ENCODE data around the gene PCBP1.
"Not testable (repeated sequence)": the region's sequence is repeated elsewhere in the genome, so short reads cannot be mapped to it uniquely, and the experiment has no call there.

The PCBP1 gene

GRCh38 chr2:70081221-70081620 lies 6.1 kb upstream of the PCBP1 start:
- DNase-seq (ENCODE audit: low read depth in 2 of 2) = no peak

DNA sequence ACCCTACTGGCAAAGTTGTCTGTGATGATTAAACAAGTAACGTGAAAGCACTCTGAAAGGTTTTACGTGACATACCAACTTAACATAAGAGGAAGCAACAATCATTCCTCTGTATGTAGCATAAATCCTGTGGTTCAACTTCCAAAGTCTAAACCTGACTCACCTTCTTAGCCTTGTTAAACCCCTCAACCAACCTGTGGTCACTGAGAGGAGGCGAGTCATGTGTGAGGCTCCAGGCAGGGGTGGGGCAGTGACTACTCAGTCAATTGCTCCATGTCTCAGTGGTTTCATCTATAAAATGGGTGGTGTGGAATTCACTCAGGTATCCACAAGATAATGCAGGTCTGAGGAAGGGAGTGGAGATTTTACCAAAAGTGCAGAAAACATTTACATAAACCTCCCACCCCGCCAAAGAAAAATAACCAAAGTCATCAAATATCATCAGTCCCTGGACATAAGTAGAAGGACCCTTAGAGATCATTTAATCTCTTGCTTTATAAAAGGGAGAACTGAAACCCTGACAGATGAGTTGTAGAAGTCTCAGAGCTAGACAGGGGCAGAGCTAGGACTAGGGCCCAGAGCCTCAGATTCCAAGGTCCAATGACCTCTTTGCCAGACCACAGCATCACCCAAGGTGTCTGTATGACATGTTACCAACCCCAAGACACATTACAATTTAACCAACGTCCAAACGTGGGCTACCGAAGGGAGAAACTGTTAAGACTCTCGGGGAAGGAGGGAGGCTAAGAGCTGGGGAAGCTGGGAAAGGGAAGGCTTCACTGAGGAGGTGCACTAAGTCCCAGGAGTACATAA lies 3.7 kb upstream of the PCBP1 start:
- DNase-seq (ENCODE audit: low read depth in 2 of 2) = no peak

GRCh38 chr2:70084973-70085710 lies 2.1 kb upstream of the PCBP1 start:
- peak in 1 of 2 donors; percentile 59 for DNase-seq (ENCODE audit: low read depth in 2 of 2)

GRCh38 chr2:70085711-70086277 lies 1.5 kb upstream of the PCBP1 start:
- no peak for DNase-seq (ENCODE audit: low read depth in 2 of 2)

GRCh38 chr2:70086278-70086837 lies 919 bp upstream of the PCBP1 start:
- DNase-seq (ENCODE audit: low read depth in 2 of 2) = peak; percentile 55 to 61

DNA sequence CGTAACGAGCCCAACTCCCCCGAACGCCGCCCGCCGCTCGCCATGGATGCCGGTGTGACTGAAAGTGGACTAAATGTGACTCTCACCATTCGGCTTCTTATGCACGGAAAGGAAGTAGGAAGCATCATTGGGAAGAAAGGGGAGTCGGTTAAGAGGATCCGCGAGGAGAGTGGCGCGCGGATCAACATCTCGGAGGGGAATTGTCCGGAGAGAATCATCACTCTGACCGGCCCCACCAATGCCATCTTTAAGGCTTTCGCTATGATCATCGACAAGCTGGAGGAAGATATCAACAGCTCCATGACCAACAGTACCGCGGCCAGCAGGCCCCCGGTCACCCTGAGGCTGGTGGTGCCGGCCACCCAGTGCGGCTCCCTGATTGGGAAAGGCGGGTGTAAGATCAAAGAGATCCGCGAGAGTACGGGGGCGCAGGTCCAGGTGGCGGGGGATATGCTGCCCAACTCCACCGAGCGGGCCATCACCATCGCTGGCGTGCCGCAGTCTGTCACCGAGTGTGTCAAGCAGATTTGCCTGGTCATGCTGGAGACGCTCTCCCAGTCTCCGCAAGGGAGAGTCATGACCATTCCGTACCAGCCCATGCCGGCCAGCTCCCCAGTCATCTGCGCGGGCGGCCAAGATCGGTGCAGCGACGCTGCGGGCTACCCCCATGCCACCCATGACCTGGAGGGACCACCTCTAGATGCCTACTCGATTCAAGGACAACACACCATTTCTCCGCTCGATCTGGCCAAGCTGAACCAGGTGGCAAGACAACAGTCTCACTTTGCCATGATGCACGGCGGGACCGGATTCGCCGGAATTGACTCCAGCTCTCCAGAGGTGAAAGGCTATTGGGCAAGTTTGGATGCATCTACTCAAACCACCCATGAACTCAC lies 673 bp downstream of the PCBP1 start:
- no peak for DNase-seq (ENCODE audit: low read depth in 2 of 2)

DNA sequence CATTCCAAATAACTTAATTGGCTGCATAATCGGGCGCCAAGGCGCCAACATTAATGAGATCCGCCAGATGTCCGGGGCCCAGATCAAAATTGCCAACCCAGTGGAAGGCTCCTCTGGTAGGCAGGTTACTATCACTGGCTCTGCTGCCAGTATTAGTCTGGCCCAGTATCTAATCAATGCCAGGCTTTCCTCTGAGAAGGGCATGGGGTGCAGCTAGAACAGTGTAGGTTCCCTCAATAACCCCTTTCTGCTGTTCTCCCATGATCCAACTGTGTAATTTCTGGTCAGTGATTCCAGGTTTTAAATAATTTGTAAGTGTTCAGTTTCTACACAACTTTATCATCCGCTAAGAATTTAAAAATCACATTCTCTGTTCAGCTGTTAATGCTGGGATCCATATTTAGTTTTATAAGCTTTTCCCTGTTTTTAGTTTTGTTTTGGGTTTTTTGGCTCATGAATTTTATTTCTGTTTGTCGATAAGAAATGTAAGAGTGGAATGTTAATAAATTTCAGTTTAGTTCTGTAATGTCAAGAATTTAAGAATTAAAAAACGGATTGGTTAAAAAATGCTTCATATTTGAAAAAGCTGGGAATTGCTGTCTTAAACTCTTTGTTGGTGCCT lies 1.4 kb downstream of the PCBP1 start:
- no peak for DNase-seq (ENCODE audit: low read depth in 2 of 2)

DNA sequence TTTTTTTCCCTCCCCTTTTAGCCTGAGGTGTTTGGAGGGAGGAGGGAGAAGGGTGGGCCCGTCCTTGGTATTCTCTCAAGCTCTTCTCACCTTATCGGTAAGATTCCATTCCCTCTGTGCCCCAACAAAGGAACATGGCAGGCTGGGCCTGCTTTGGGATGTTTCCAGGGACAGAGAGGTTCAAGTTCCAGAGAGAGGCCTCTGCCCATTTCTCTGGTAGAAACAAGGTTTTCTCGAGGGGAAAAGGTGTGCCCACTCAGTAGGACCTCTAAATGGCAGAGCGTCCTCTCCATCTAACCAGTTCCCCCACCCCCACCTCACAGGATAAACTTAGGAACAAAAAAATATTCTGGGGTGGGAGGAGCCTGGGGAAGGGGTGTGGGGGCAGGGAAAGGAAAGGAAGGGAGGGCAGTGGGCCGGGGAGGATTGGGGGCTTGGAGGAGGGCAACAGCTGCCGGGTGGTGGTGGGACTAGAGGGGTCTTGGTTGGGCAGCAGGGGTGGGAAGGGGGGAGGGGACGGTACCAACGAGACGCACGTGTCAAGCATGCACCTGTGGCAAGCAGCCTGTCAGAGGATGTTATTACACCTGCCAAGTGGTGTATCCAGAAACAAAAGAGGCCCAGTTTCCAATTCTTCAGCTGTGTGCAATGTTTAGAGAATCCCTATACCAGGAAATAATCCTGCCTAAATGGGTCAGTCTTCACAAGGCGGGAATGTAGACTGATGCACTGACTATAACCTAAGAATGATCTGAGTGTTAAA lies 2.1 kb downstream of the PCBP1 start:
- no peak for DNase-seq (ENCODE audit: low read depth in 2 of 2)

GRCh38 chr2:70089983-70090525 lies 2.8 kb downstream of the PCBP1 start:
- no peak for DNase-seq (ENCODE audit: low read depth in 2 of 2)

- no peak for DNase-seq (ENCODE audit: low read depth in 2 of 2)
Observed at GRCh38 chr2:70090706-70091334, 3.5 kb downstream of the PCBP1 start.

- DNase-seq (ENCODE audit: low read depth in 2 of 2) = no peak
Observed at GRCh38 chr2:70091364-70091763, 4.1 kb downstream of the PCBP1 start.

DNA sequence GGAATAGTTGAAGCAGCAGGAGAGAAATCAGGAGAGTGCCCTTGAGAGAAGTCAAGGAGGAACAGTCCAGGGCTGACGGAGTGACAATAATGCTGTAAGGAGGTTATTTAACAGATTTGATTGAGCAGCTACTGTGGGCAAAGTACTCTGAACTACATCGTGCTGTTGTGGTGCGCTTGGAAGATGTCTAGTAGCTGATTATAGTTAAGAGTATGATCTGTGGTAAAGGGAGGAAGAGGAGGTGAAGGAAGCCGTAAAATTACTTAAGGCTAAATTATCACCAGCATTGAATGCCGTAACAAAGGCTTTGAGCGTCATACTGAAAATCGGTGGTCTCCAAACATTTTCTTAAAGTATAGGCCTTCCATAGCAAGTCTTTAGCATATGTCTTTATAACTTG lies 4.5 kb downstream of the PCBP1 start:
- no peak for DNase-seq (ENCODE audit: low read depth in 2 of 2)

DNA sequence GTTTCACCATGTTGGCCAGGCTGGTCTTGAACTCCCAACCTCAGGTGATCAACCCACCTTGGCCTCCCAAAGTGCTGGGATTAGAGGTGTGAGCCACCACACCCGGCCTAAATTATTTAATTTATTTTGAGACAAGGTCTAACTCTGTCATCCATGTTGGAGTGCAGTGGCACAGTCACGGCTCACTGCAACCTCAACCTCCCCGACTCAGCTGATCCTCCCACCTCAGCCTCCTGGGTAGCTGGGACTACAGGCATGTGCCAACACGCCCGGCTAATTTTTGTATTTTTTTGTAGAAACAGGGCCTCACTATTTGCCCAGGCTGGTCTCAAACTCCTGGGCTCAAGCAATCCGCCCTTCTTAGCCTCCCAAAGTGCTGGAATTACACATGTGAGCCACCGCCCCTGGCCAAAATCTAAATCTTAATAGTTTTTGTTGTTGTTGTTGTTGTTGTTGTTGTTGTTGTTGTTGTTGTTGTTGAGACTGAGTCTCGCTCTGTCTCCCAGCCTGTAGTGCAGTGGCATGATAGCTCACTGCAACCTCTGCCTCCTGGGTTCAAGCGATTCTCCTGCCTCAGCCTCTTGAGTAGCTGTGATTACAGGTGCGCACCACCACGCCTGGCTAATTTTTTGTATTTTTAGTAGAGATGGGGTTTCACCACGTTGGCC lies 5.4 kb downstream of the PCBP1 start:
- DNase-seq (ENCODE audit: low read depth in 2 of 2) = not testable (repeated sequence)

DNA sequence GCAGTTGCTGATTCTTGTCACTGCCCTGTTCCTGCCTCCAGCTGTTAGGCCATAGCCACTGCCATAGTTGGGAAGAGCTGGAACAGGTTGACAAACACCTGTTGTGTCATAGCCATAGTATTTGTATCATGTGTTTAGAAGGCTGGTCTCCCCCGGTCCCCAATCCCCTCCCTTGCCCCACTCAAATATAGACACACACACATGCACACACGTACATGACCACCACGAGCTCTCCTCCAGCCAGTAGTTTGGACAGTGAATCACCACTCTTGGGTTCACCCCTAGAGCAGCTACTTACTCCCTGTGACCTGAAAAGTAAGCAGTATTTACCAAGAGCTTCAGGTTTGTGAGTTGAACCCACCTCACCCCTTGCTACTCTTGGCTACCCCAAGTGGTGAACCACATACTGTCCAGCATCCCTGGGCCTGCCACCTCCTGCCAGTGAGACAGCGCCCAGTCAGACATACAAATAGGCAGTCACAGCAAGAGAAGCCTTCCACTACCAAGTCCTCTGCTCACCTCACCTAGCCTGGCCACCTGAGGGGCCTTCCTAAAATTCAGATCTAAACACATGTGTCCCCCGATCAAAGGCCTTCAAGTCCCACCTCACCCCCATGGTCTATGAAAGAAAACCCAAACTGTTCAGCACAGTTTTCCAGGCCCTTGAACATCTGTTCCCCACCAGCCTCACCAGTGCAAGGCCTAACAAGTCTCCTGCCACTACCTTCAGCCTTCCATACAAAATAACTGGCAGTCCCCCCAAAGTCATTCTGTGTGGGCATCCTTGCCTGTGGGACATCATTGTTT lies 7.1 kb downstream of the PCBP1 start:
- DNase-seq (ENCODE audit: low read depth in 2 of 2) = no peak

DNA sequence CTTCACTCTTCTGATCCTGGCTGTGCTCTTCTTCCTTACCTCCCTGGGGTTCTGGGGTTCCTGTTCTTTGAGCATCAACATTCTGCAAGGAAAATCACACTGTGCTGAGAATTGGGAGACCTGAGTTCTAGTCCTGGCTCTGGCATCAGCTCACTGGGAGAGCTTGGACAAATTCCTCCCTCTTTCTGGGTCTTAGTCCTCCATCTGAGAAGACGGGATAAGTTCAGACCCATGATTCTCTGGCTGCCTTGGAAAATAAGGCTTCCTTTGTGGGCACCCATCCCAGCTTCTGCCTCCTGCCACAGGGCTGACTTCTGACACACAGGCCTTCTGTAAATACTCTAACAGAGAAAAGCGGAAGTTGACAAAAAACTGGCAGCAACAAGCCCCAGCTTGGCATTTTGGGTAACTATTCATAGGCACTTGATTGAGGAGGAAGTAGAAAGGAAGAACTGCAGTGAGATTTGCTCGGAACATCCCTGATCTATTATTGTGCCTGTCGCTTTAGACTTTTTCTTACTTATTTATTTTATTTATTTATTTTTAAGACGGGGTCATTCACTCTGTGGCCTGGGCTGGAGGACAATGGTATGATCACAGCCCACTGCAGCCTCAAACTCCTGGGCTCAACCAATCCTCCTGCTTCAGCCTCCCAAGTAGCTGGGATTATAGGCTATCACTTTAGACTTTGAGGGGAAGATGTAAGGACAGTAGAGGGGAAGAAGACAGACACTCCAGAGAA lies 7.9 kb downstream of the PCBP1 start:
- DNase-seq (ENCODE audit: low read depth in 2 of 2) = no peak

DNA sequence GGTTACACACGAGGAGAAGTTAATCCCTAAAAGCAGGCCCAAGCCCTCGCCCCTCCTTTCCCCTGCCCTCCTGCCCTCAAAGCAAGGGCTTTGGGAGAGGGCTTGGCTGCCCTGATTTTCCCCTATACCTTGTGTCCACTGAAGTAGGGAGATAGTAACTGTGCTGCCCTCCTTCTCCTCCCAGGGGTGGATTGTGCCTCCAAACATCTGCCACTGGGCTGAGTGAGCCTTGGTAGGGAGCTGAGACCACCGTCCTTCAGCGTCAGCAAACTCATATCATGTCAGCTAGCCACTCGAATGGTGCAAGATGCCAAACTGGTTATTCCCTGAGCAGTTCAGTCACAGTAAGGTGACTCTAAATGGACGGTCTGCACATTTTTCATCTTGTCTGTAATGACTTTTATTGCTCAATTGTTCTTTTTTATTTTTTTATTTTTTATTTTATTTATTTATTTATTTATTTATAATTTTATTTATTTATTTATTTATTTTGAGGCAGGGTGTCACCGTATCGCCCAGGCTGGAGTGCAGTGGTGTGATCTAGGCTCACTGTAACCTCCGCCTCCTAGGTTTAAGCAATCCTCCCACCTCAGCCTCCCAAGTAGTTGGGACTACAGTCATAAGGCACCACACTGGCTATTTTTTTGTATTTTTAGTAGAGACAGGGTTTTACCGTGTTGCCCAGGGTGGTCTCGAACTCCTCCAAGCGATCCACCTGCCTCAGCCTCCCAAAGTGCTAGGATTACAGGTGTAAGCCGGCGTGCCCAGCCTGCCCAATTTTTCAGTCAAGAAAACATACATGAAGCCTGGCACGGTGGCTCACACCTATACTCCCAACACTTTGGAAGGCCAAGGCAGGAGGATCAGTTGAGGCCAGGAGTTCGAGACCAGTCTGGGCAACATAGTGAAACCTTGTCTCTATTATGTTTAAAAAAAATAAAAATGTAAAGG lies 8.7 kb downstream of the PCBP1 start:
- DNase-seq (ENCODE audit: low read depth in 2 of 2) = no peak
